ENCODE measurements around the gene NOXRED1.

GRCh38 chr14:77439861-77440260 lies 16.5 kb upstream of the NOXRED1 start:
- TF ChIP-seq CTCF (IDR thresholded peaks at IDR 0.05; ENCODE audit: poor library complexity, severe bottlenecking) = no peak
- no peak for TF ChIP-seq REST (IDR thresholded peaks at IDR 0.05; ENCODE audit: borderline replicate concordance)
- TF ChIP-seq POLR2AphosphoS5 (IDR thresholded peaks at IDR 0.05) = no peak
- TF ChIP-seq SMC3 (conservative IDR thresholded peaks at IDR 0.05; ENCODE audit: poor library complexity) = no peak

Data from neural cell (in vitro differentiated cells).